ENCODE results near the gene CHORDC1. TPM values are rescaled to one million over a fixed set of nuclear protein-coding genes. Genes with fewer than 3 reads are reported as not detected.

Gene CHORDC1
- total RNA-seq, 1 experiment from 2014 or later: 95.6 TPM

GRCh38 chr11:90250970-90251369, 28.1 kb upstream of the CHORDC1 start (continued):
- TF ChIP-seq ZBTB33 (IDR thresholded peaks at IDR 0.05; ENCODE audit: extremely low read depth, insufficient replicate concordance, low read length): no peak
- TF ChIP-seq FOSL1 (IDR thresholded peaks at IDR 0.05; ENCODE audit: low read depth): no peak
- no peak for TF ChIP-seq RAD21 (IDR thresholded peaks at IDR 0.05; ENCODE audit: low read depth)
- no peak for TF ChIP-seq ELF1 (IDR thresholded peaks at IDR 0.05; ENCODE audit: borderline replicate concordance, low read depth)
- no peak for TF ChIP-seq ZFX (IDR thresholded peaks at IDR 0.05)

- Histone ChIP-seq H2AFZ (ENCODE audit: low read depth, low read length, poor library complexity, severe bottlenecking) (no peak overlapping the region), H3K27me3 (ENCODE audit: insufficient read depth, low read length) (no peaks in the 10 kb centered on the region), H4K20me1 (ENCODE audit: insufficient read depth) (no peaks in the 10 kb centered on the region), H3K79me2 (ENCODE audit: insufficient read depth, low read length) (no peaks in the 10 kb centered on the region), H3K4me3 (replicated peaks in 1 of 2; ENCODE audit: low read depth in 1 of 2, low read length in 2 of 2) (no peak overlapping the region), H3K4me1 (ENCODE audit: control insufficient read depth in 1 of 2, insufficient read depth in 2 of 2, low read length in 2 of 2) (no peaks in the 10 kb centered on the region), H3K27ac (ENCODE audit: low read depth, low read length) (no peak overlapping the region), H3K9me3 (ENCODE audit: control insufficient read depth in 1 of 2, insufficient read depth in 1 of 2, low read depth in 1 of 2, low read length in 2 of 2) (no peaks in the 10 kb centered on the region), H3K36me3 (ENCODE audit: control insufficient read depth in 1 of 2, insufficient read depth in 2 of 2, low read length in 2 of 2) (no peaks in the 10 kb centered on the region), H3K9ac (ENCODE audit: low read length) (no peak overlapping the region), H3K9me2 (ENCODE audit: insufficient read depth) (no peaks in the 10 kb centered on the region), H3K4me2 (ENCODE audit: low read length) (no peak overlapping the region)
- TF ChIP-seq YY1 (IDR thresholded peaks at IDR 0.05; ENCODE audit: extremely low read depth, insufficient replicate concordance, low read depth, low read length): no peak
- no peak for TF ChIP-seq RAD21 (IDR thresholded peaks at IDR 0.05; ENCODE audit: low read depth)
- no peak for TF ChIP-seq ZNF274 (IDR thresholded peaks at IDR 0.05; ENCODE audit: low read depth, low read length)
- TF ChIP-seq REST (IDR thresholded peaks at IDR 0.05; ENCODE audit: low read depth): no peak
- no peak for TF ChIP-seq POLR2A (IDR thresholded peaks at IDR 0.05; ENCODE audit: borderline replicate concordance, extremely low read depth, insufficient read depth, insufficient read length)
- TF ChIP-seq TCF7L2 (IDR thresholded peaks at IDR 0.05; ENCODE audit: borderline replicate concordance, extremely low read depth, insufficient read depth, insufficient read length): no peak
- TF ChIP-seq JUND (IDR thresholded peaks at IDR 0.05): no peak
- TF ChIP-seq EZH2phosphoT487 (IDR thresholded peaks at IDR 0.05; ENCODE audit: borderline replicate concordance): no peak
- TF ChIP-seq SRF (IDR thresholded peaks at IDR 0.05; ENCODE audit: low read depth): no peak
- TF ChIP-seq FOSL1 (IDR thresholded peaks at IDR 0.05; ENCODE audit: low read depth): no peak
- no peak for TF ChIP-seq SP1 (IDR thresholded peaks at IDR 0.05; ENCODE audit: low read depth)
- TF ChIP-seq MAX (IDR thresholded peaks at IDR 0.05): no peak
- no peak for DNase-seq (ENCODE audit: low read depth, low spot score)
- intact Hi-C loops (cut with micrococcal nuclease): no loop called here
- ChIA-PET POLR2A (no interaction called here), CTCF (no interaction called here), RAD21 (ENCODE audit: low non-redundant PET in 1 of 2, low total read pairs in 2 of 2, uncharacterized antibody in 2 of 2, unreplicated experiment in 2 of 2) (no interaction called here)
- no TSS peak for BruUV-seq (replicated peaks)
- ATAC-seq: no peak
Measured at GRCh38 chr11:90246468-90246867, 23.6 kb upstream of the CHORDC1 start.

Data from HCT116 (cell line).